HepG2 (cell line): ENCODE results near the gene MMAA. TPM values are rescaled to one million over a fixed set of nuclear protein-coding genes. Genes with fewer than 3 reads are reported as not detected.
A peak's percentile ranks its signal among the peaks of the same experiment; 100 is the strongest.

ENCODE experiments used
- ATAC-seq: fragments of 200-7000 bp; cut with Tn5 transposase; 3 replicates; pipeline ENCODE4 v1.9.1; 2020; ENCODE audit warnings: mild to moderate bottlenecking, moderate library complexity
- BruUV-seq: library from RNA; stranded (reverse); fragments of 400-500 nt; replicated peaks from 2 replicates; lab custom pipeline; 2021; lab: Mats Ljungman, UMichigan
- CTCF ChIA-PET: fragments of 300-600 bp; formaldehyde crosslinking; extraction: SDS; loops from one replicate; lab custom pipeline; 2021; ENCODE audit warnings: low total read pairs, inconsistent platforms, low intra/inter-chr PET ratio; lab: Yijun Ruan, JAX
- POLR2A ChIA-PET: fragments of 350-600 bp; sonication (Branson Sonifier 250); formaldehyde crosslinking; loops from one replicate; lab custom pipeline; 2020; ENCODE audit warnings: antibody characterized with exemption, inconsistent platforms; lab: Yijun Ruan, JAX
- DNase-seq: peaks from one replicate; pipeline ENCODE4 v3.0.0-alpha.2; 2015; ENCODE audit warnings: low spot score
- FAIRE-seq: peaks from 3 replicates; lab custom pipeline; 2011; peaks lifted over from hg19 to GRCh38; lab: Jason Lieb, UNC
- H2AFZ ChIP-seq: one replicate; pipeline ENCODE4 v1.6.1; 2011; ENCODE audit warnings: low read length, inconsistent platforms
- H3K27ac ChIP-seq: fragments of 300-600 bp; 3 replicates; pipeline ENCODE4 v1.8.0; 2011; ENCODE audit warnings: mixed run types, mild to moderate bottlenecking, mixed read lengths, low read length, inconsistent platforms; ENCODE audit not compliant: insufficient read depth; ENCODE audit errors: extremely low read length
- H3K27me3 ChIP-seq, 2 experiments: fragments of 200-600 bp in 1 of 2; 2 replicates in 1 of 2; 3 replicates in 1 of 2; pipeline versions ENCODE4 v1.6.0 to v1.8.0; 2011; ENCODE audit warnings: low read length in 2 of 2, mild to moderate bottlenecking in 2 of 2, moderate library complexity in 2 of 2, inconsistent platforms in 1 of 2; ENCODE audit not compliant: insufficient read depth in 2 of 2, control insufficient read depth in 1 of 2
- H3K36me3 ChIP-seq, 2 experiments: fragments of 200-600 bp in 1 of 2; replicated peaks in 1 of 2; 2 replicates in 1 of 2; 3 replicates in 1 of 2; pipeline versions ENCODE4 v1.5.1 to v1.8.0; 2011; ENCODE audit warnings: low read length in 2 of 2, inconsistent platforms in 1 of 2; ENCODE audit not compliant: insufficient read depth in 2 of 2, control insufficient read depth in 1 of 2
- H3K4me1 ChIP-seq: 2 replicates; pipeline ENCODE4 v1.5.1; 2012; ENCODE audit warnings: low read length, inconsistent platforms; ENCODE audit not compliant: insufficient read depth
- H3K4me2 ChIP-seq: 2 replicates; pipeline ENCODE4 v1.6.0; 2011; ENCODE audit warnings: low read depth, low read length, inconsistent platforms
- H3K4me3 ChIP-seq, 3 experiments: fragments of 200-600 bp in 1 of 3; sonication (generic), shearing (Covaris generic) in 1 of 3; replicated peaks in 1 of 3; 2 replicates each; pipeline ENCODE4 v1.5.1; 2011 to 2016; ENCODE audit warnings: low read length in 3 of 3, inconsistent platforms in 2 of 3, low read depth in 2 of 3, mild to moderate bottlenecking in 2 of 3, control low read depth in 1 of 3, mixed read lengths in 1 of 3; ENCODE audit not compliant: insufficient read depth in 1 of 3
- H3K79me2 ChIP-seq: one replicate; pipeline ENCODE4 v1.6.1; 2011; ENCODE audit warnings: low read length, inconsistent platforms; ENCODE audit not compliant: insufficient read depth
- H3K9ac ChIP-seq: 2 replicates; pipeline ENCODE4 v1.6.0; 2011; ENCODE audit warnings: mild to moderate bottlenecking, low read depth, low read length, inconsistent platforms; ENCODE audit not compliant: insufficient read depth
- H3K9me3 ChIP-seq: 2 replicates; pipeline ENCODE4 v1.5.1; 2012; ENCODE audit warnings: mild to moderate bottlenecking, low read length
- H4K20me1 ChIP-seq: 2 replicates; pipeline ENCODE4 v1.6.0; 2011; ENCODE audit warnings: inconsistent platforms, mild to moderate bottlenecking, low read length, moderate library complexity; ENCODE audit not compliant: insufficient read depth
- ARNT2 ChIP-seq: sonication (generic); formaldehyde crosslinking; IDR thresholded peaks from 2 replicates; pipeline ENCODE4 v1.8.0; 2022; ENCODE audit warnings: mild to moderate bottlenecking, low read depth, missing genetic modification reagents, moderate library complexity
- BRCA1 ChIP-seq: sonication (generic); formaldehyde crosslinking; IDR thresholded peaks from 2 replicates; pipeline ENCODE4 v1.4.0; 2020; ENCODE audit warnings: missing genetic modification reagents
- NFIC ChIP-seq: IDR thresholded peaks from 2 replicates; pipeline ENCODE4 v1.6.1; 2012; ENCODE audit warnings: mild to moderate bottlenecking, low read length, inconsistent platforms
- SRSF1 ChIP-seq: fragments of 200-400 bp; formaldehyde crosslinking; optimal IDR thresholded peaks from 2 replicates; pipeline ENCODE3; 2017; ENCODE audit warnings: mild to moderate bottlenecking, low read depth, low read length, moderate library complexity
- TBL1XR1 ChIP-seq: fragments of 150-350 bp; IDR thresholded peaks from 2 replicates; pipeline ENCODE4 v1.6.1; 2014; ENCODE audit warnings: borderline replicate concordance, low read length; ENCODE audit not compliant: partially characterized antibody
- TEAD3 ChIP-seq: optimal IDR thresholded peaks from 2 replicates; pipeline ENCODE3; 2016; ENCODE audit warnings: borderline replicate concordance
- ZNF10 ChIP-seq: sonication (generic); formaldehyde crosslinking; IDR thresholded peaks from 2 replicates; pipeline ENCODE4 v1.4.0; 2020; ENCODE audit warnings: mild to moderate bottlenecking, low read depth, missing genetic modification reagents, borderline replicate concordance
- ZNF430 ChIP-seq: sonication (generic); formaldehyde crosslinking; IDR thresholded peaks from 2 replicates; pipeline ENCODE4 v1.9.0; 2021; ENCODE audit warnings: mild to moderate bottlenecking, missing genetic modification reagents
- WGBS: methylation state at CpG from one replicate; pipeline ENCODE4 v1.1.6; 2017; ENCODE audit warnings: low lambda C conversion rate; 5-methylcytosine and 5-hydroxymethylcytosine counted together
- in situ Hi-C: cut with HindIII; loops from 2 replicates; pipeline ENCODE4 v1.10.0; 2017; ENCODE audit warnings: low pct_unique_long_range_greater_than_20kb; ENCODE audit not compliant: extremely low pct_ligation_motif_present
- intact Hi-C: fragments of 100-400 bp; cut with micrococcal nuclease; formaldehyde crosslinking; loops from one replicate; pipeline ENCODE4 v1.10.0; 2022; ENCODE audit not compliant: unreplicated experiment
- polyA plus RNA-seq, 8 experiments: library from polyadenylated mRNA; depleted of rRNA in 3 of 8; stranded (reverse) in 7 of 8; unstranded in 1 of 8; fragments of >200 nt; fragmentation: Illumina TruSeq in 4 of 8; extraction: Trizol in 4 of 8; gene quantifications; 2 replicates each; pipeline versions ENCODE4 v1.2.1 to v1.2.3, GENCODE V29; 2011 to 2016; ENCODE audit warnings: low read depth in 4 of 8, missing spikeins in 1 of 8, mixed read lengths in 1 of 8; ENCODE audit not compliant: insufficient read depth in 1 of 8
- total RNA-seq, 5 experiments: library from RNA; depleted of rRNA; stranded (reverse); fragments of >200 nt; fragmentation: Illumina TruSeq; extraction: Trizol; gene quantifications; 2 replicates each; pipeline ENCODE4 v1.2.3, GENCODE V29; 2016; ENCODE audit warnings: low read depth in 1 of 5
- TF ChIP-seq, protein P1 (sequence below): sonication (generic); formaldehyde crosslinking; IDR thresholded peaks from 2 replicates; pipeline ENCODE4 v1.4.0; 2020; ENCODE audit warnings: missing genetic modification reagents
- TF ChIP-seq, protein P2 (sequence below): sonication (generic); formaldehyde crosslinking; IDR thresholded peaks from 2 replicates; pipeline ENCODE4 v1.4.0; 2020; ENCODE audit warnings: mild to moderate bottlenecking, missing genetic modification reagents
- TF ChIP-seq, protein P3 (sequence below): sonication (generic); formaldehyde crosslinking; IDR thresholded peaks from 2 replicates; pipeline ENCODE4 v1.4.0; 2020; ENCODE audit warnings: missing genetic modification reagents

MMAA gene
- total and polyA plus RNA-seq, 2 of the 13 experiments (the other 11 are each of a cell fraction or from before 2014, with no cell fraction given): 1.3 to 2.8 TPM

DNA sequence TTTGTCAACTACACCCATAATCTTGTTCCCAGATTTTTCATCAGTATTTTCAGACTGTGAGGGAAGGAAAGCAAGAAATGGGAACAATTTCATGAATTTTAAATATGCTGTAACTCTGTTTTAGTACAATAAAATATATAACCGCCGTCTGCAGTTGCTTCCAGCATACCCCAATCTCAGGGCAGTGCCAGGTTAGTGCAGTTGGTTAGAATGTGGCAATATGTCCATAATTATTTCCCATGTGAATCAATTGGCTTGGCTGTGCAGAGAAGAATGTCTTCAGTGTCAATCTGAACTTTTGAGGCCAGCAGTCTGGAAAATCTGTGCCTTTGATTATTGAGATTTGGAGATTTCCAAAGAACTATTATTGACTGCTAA is 5.0 kb upstream of the MMAA start (continued):
- TF ChIP-seq, protein P1, sequence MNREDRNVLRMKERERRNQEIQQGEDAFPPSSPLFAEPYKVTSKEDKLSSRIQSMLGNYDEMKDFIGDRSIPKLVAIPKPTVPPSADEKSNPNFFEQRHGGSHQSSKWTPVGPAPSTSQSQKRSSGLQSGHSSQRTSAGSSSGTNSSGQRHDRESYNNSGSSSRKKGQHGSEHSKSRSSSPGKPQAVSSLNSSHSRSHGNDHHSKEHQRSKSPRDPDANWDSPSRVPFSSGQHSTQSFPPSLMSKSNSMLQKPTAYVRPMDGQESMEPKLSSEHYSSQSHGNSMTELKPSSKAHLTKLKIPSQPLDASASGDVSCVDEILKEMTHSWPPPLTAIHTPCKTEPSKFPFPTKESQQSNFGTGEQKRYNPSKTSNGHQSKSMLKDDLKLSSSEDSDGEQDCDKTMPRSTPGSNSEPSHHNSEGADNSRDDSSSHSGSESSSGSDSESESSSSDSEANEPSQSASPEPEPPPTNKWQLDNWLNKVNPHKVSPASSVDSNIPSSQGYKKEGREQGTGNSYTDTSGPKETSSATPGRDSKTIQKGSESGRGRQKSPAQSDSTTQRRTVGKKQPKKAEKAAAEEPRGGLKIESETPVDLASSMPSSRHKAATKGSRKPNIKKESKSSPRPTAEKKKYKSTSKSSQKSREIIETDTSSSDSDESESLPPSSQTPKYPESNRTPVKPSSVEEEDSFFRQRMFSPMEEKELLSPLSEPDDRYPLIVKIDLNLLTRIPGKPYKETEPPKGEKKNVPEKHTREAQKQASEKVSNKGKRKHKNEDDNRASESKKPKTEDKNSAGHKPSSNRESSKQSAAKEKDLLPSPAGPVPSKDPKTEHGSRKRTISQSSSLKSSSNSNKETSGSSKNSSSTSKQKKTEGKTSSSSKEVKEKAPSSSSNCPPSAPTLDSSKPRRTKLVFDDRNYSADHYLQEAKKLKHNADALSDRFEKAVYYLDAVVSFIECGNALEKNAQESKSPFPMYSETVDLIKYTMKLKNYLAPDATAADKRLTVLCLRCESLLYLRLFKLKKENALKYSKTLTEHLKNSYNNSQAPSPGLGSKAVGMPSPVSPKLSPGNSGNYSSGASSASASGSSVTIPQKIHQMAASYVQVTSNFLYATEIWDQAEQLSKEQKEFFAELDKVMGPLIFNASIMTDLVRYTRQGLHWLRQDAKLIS (CRISPR knock-in tag): no peak
- TF ChIP-seq, protein P2, sequence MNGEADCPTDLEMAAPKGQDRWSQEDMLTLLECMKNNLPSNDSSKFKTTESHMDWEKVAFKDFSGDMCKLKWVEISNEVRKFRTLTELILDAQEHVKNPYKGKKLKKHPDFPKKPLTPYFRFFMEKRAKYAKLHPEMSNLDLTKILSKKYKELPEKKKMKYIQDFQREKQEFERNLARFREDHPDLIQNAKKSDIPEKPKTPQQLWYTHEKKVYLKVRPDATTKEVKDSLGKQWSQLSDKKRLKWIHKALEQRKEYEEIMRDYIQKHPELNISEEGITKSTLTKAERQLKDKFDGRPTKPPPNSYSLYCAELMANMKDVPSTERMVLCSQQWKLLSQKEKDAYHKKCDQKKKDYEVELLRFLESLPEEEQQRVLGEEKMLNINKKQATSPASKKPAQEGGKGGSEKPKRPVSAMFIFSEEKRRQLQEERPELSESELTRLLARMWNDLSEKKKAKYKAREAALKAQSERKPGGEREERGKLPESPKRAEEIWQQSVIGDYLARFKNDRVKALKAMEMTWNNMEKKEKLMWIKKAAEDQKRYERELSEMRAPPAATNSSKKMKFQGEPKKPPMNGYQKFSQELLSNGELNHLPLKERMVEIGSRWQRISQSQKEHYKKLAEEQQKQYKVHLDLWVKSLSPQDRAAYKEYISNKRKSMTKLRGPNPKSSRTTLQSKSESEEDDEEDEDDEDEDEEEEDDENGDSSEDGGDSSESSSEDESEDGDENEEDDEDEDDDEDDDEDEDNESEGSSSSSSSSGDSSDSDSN (CRISPR knock-in tag): no peak

DNA sequence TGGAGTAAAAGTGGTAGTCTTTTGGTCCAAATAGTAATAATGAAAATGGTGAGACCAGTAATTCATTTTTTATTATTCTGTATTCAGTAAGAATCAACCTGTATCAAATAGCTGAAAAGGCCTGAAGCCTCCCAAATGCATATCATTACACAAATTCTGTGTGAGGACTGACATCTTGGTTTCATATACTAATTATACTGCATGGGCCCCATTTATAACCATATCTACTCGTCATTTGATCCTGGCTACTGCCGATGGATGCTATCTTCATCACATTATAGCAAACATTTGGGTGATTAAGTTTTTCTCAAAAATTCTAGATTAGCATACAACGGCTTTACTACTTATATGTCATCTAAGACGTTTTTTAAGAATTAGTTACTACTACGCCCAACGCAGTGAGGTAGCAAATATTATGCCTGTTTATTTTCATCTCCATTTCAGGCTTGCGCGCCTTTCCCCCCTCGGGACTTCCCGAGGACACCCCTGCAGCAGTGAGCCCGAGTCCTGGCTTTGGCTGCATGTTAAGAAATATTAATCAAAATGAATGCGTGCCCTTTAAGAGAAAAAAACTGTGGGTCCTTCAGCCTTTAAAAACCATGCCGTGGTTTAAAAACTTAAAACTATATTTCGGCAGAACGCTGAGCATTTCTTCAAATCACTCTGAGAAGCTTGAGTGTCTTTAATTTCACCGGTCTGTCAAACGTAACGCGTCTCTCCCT is 814 bp upstream of the MMAA start:
- Histone ChIP-seq H3K4me1 (peaks cover 22% of the 10 kb centered on the region), H3K27ac (peak overlapping the region; percentile 92), H3K9ac (peak overlapping the region; percentile 98), H3K4me2 (peak overlapping the region; percentile 76), H3K36me3 (no peaks in the 10 kb centered on the region)
- CTCF ChIA-PET: no interaction called here
- in situ Hi-C loops: loop anchor here (5.0 to 10.0 kb wide), 3 partner anchors 381 to 1444 kb away; no protein-coding TSS in a partner anchor
- BruUV-seq: TSS peak; percentile 94
- WGBS: 4% methylated on average over 19 of the region's 19 CpGs
- no peak for TF ChIP-seq SRSF1
- TF ChIP-seq ZNF10 (CRISPR knock-in tag): no peak
- no peak for TF ChIP-seq TEAD3 (CRISPR knock-in tag)
- TF ChIP-seq, protein P3, sequence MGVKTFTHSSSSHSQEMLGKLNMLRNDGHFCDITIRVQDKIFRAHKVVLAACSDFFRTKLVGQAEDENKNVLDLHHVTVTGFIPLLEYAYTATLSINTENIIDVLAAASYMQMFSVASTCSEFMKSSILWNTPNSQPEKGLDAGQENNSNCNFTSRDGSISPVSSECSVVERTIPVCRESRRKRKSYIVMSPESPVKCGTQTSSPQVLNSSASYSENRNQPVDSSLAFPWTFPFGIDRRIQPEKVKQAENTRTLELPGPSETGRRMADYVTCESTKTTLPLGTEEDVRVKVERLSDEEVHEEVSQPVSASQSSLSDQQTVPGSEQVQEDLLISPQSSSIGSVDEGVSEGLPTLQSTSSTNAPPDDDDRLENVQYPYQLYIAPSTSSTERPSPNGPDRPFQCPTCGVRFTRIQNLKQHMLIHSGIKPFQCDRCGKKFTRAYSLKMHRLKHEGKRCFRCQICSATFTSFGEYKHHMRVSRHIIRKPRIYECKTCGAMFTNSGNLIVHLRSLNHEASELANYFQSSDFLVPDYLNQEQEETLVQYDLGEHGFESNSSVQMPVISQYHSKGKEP: no peak
- peak; percentile 11; the same call in 1 of the 2 replicates for TF ChIP-seq ZNF430 (CRISPR knock-in tag)
- TF ChIP-seq BRCA1 (CRISPR knock-in tag): no peak
- no peak for TF ChIP-seq NFIC
- TF ChIP-seq TBL1XR1: no peak
- TF ChIP-seq ARNT2 (CRISPR knock-in tag): no peak
- TF ChIP-seq, all 625 proteins: peak for 1
- ATAC-seq: peak; percentile 15; the same call in 1 of the 3 replicates
- H3K79me2 ChIP-seq: no peaks in the 10 kb centered on the region
- FAIRE-seq: no peak
- no peak for DNase-seq
- no peaks in the 10 kb centered on the region for H4K20me1 ChIP-seq
- intact Hi-C loops: loop anchor here (2.0 to 10.0 kb wide), 6 partner anchors 61 to 1444 kb away; partner anchors contain the start of gene SMAD1
- peak overlapping the region; percentile 78 for H2AFZ ChIP-seq
- no peaks in the 10 kb centered on the region; a peak in 1 of 5 replicates for H3K27me3 ChIP-seq
- peak overlapping the region; percentile 80 to 91 (median 90) for H3K4me3 ChIP-seq
- no peaks in the 10 kb centered on the region for H3K9me3 ChIP-seq
- POLR2A ChIA-PET: interaction anchor here (1.8 kb wide), 1 partner anchor 520 kb away, joined by 5 read pairs; the partner anchor contains the start of genes ABCE1 and ANAPC10
